MM.1S (cell line): ENCODE results near the gene OTUD3.

Source experiments
- EZH2 ChIP-seq: fragments of 300-600 bp; sonication (generic); optimal IDR thresholded peaks from 2 replicates; pipeline ENCODE3; 2017; ENCODE audit warnings: low read depth, mild to moderate bottlenecking, antibody characterized with exemption, low read length, mixed read lengths
- EZH2phosphoT487 ChIP-seq: fragments of 300-600 bp; sonication (generic); IDR thresholded peaks from 2 replicates; pipeline ENCODE4 v1.6.1; 2018; ENCODE audit warnings: antibody characterized with exemption, low read length
- TF ChIP-seq, protein P1 (sequence below): fragments of 300-600 bp; sonication (generic); IDR thresholded peaks from 2 replicates; pipeline ENCODE4 v1.5.1; 2016; ENCODE audit warnings: antibody characterized with exemption, low read length, mixed read lengths

DNA sequence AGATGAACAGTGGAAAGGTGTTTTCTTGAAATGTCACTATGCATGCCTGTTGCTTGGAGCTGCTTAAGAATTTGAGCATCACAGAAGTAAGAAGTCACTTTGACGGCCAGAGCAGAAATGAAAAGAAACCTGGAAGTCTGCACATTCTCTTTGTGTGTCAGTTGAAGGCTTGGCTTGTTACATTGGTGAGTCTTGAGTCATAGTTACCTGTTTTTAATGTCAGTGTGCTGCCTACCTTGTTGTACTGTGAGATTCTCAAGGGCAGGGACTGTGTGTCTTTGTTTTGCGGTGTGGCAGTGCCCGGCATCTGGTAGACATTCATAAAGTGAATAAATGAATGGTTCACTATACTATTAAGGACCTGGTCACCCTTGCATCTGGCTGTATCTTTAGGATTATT, 9.9 kb downstream of the OTUD3 start:
- TF ChIP-seq, protein P1, sequence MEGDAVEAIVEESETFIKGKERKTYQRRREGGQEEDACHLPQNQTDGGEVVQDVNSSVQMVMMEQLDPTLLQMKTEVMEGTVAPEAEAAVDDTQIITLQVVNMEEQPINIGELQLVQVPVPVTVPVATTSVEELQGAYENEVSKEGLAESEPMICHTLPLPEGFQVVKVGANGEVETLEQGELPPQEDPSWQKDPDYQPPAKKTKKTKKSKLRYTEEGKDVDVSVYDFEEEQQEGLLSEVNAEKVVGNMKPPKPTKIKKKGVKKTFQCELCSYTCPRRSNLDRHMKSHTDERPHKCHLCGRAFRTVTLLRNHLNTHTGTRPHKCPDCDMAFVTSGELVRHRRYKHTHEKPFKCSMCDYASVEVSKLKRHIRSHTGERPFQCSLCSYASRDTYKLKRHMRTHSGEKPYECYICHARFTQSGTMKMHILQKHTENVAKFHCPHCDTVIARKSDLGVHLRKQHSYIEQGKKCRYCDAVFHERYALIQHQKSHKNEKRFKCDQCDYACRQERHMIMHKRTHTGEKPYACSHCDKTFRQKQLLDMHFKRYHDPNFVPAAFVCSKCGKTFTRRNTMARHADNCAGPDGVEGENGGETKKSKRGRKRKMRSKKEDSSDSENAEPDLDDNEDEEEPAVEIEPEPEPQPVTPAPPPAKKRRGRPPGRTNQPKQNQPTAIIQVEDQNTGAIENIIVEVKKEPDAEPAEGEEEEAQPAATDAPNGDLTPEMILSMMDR: no peak
- no peak for TF ChIP-seq EZH2
- no peak for TF ChIP-seq EZH2phosphoT487
